H1 (cell line): ENCODE data around the gene PACS1. TPM values are rescaled to one million over a fixed set of nuclear protein-coding genes. Genes with fewer than 3 reads are reported as not detected.

Experiments used
- NANOG ChIP-seq: IDR thresholded peaks from 2 replicates; pipeline ENCODE4 v1.6.1; 2011; ENCODE audit warnings: low read length, low read depth, mild to moderate bottlenecking, inconsistent platforms; ENCODE audit not compliant: insufficient read depth, poor library complexity, severe bottlenecking
- polyA plus RNA-seq, 7 experiments: library from polyadenylated mRNA; depleted of rRNA in 3 of 7; stranded (reverse) in 5 of 7; unstranded in 2 of 7; fragments of >200 nt in 5 of 7; fragments of 200-250 nt in 2 of 7; gene quantifications; 1 replicate in 5 of 7; 2 replicates in 1 of 7; 4 replicates in 1 of 7; pipeline versions ENCODE4 v1.2.1 to v1.2.3, GENCODE V29; 2011 to 2013; ENCODE audit warnings: missing spikeins in 2 of 7, mixed read lengths in 2 of 7
- total RNA-seq: library from RNA; stranded (reverse); fragmentation: NEBNext Ultra II Directional; extraction: Animal tissue kit (Norgen Biotek cat#: 25700); gene quantifications from 2 replicates; pipeline ENCODE4 v1.2.1, GENCODE V29; 2021
- TF ChIP-seq, protein P1 (sequence below): IDR thresholded peaks from 2 replicates; pipeline ENCODE4 v1.6.1; 2012; ENCODE audit warnings: inconsistent platforms

The PACS1 gene
- total and polyA plus RNA-seq, 2 of the 8 experiments (the other 6 are each of a cell fraction or from before 2014, with no cell fraction given) = 11.5 to 36.0 TPM

DNA sequence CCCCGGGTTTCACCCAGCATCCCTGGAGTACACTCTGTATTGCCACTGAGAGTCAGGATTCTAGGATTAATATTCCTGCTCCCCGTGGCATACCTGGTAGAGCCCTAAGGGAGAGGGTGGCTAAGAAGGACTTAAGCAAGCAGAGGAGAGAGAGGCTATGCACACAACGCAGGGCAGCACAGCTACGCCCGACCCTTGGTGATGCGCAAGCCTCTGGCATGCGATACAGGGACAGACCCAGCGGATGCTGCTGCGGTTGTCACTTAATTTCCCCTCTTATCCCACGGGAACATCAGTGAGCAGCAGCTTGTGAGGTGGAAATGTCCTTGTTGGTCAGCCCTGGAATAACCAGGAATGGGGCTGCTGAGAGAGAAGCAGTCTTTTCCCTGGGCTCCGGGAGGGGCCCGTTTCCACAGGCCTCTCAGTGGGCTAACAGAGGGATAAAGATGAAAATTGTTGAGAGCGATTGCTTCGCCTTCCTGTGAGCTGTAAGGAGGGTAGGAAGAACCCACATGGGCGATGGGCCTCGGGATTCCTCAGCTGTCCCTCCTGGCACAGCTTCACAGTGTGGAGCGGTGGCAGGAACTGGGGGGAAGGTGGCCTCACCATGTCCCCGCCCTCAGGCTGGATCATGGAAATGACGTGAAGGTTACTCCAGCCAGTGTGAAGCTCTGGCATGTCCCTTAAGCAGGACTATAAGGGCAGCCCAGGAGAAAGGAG is 149.9 kb downstream of the PACS1 start (continued):
- no peak for TF ChIP-seq NANOG
- TF ChIP-seq, protein P1, sequence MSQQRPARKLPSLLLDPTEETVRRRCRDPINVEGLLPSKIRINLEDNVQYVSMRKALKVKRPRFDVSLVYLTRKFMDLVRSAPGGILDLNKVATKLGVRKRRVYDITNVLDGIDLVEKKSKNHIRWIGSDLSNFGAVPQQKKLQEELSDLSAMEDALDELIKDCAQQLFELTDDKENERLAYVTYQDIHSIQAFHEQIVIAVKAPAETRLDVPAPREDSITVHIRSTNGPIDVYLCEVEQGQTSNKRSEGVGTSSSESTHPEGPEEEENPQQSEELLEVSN = no peak
- TF ChIP-seq, all 59 proteins: peak for 0
